SK-N-MC (cell line): ENCODE data around the gene HSPB9.

Experiments
- EZH2 ChIP-seq: fragments of 200-600 bp; sonication (generic); IDR thresholded peaks from one replicate; pipeline ENCODE4 v1.6.1; 2017; ENCODE audit warnings: antibody characterized with exemption
- FOXP2 ChIP-seq: optimal IDR thresholded peaks from 2 replicates; pipeline ENCODE3; 2011; ENCODE audit warnings: mild to moderate bottlenecking, moderate library complexity; ENCODE audit not compliant: insufficient read depth; ENCODE audit errors: extremely low read length, control extremely low read depth
- POLR2AphosphoS5 ChIP-seq: IDR thresholded peaks from 2 replicates; pipeline ENCODE4 v1.6.1; 2012; ENCODE audit warnings: mild to moderate bottlenecking, low read depth, low read length, borderline replicate concordance

- no peak for TF ChIP-seq POLR2AphosphoS5
- TF ChIP-seq EZH2 = no peak
- TF ChIP-seq FOXP2 = no peak
These were observed 16.3 kb downstream of the HSPB9 start for GRCh38 chr17:42138749-42139492.
